Colonic mucosa (tissue), 4 donors: ENCODE measurements around the gene KANSL3. TPM values are rescaled to one million over a fixed set of nuclear protein-coding genes. Genes with fewer than 3 reads are reported as not detected.

Experiments used
- DNase-seq: peaks from one replicate; pipeline ENCODE4 v3.0.0-alpha.2; 2020
- H3K27ac ChIP-seq: fragments of 200-600 bp; one replicate; pipeline ENCODE4 v1.8.0; 2021
- H3K27me3 ChIP-seq: fragments of 200-600 bp; one replicate; pipeline ENCODE4 v1.8.0; 2021
- H3K36me3 ChIP-seq: fragments of 200-600 bp; one replicate; pipeline ENCODE4 v1.8.0; 2021
- H3K4me1 ChIP-seq: fragments of 200-600 bp; one replicate; pipeline ENCODE4 v1.8.0; 2021; ENCODE audit warnings: mild to moderate bottlenecking
- H3K4me3 ChIP-seq: fragments of 200-600 bp; one replicate; pipeline ENCODE4 v1.8.0; 2021
- H3K9ac ChIP-seq, 2 donors: one replicate each; pipeline ENCODE4 v1.7.0; 2013; ENCODE audit warnings: control low read depth in 2 of 2, low read depth in 2 of 2, low read length in 2 of 2
- H3K9me3 ChIP-seq: fragments of 200-600 bp; one replicate; pipeline ENCODE4 v1.8.0; 2021
- CTCF ChIP-seq: fragments of 200-600 bp; IDR thresholded peaks from one replicate; pipeline ENCODE4 v1.8.0; 2022; ENCODE audit warnings: antibody characterized with exemption, mild to moderate bottlenecking
- intact Hi-C: fragments of 100-400 bp; cut with DNase I; formaldehyde crosslinking; loops from one replicate; pipeline ENCODE4 v1.14.1; 2022
- total RNA-seq, 2 donors: library from RNA; stranded (reverse); fragmentation: NEBNext Ultra II Directional in 1 of 2; extraction: Animal tissue kit (Norgen Biotek cat#: 25700) in 1 of 2; gene quantifications; one replicate each; pipeline ENCODE4 v1.2.1, GENCODE V29; 2021
- donor health status: healthy.
- donor health status: DM: no; HTN: no; CAD: no.
- donor health status: DM: no; HTN: no; CAD: no.

KANSL3 gene
- total RNA-seq, 2 donors from 2014 or later = 33.6 to 36.5 TPM

- intact Hi-C loops = no loop called here
- H3K9me3 ChIP-seq = no peaks in the 10 kb centered on the region
- H3K4me3 ChIP-seq = no peak overlapping the region
- peaks cover 19% of the 10 kb centered on the region for H3K36me3 ChIP-seq
- no peak for TF ChIP-seq CTCF
- no peak for DNase-seq
- H3K9ac ChIP-seq = no peak overlapping the region
- H3K4me1 ChIP-seq = no peaks in the 10 kb centered on the region
- no peak overlapping the region for H3K27ac ChIP-seq
- no peaks in the 10 kb centered on the region for H3K27me3 ChIP-seq
These were observed 88.7 kb downstream of the KANSL3 start for GRCh38 chr2:96549466-96549785.

GRCh38 chr2:96548558-96549465 is 89.3 kb downstream of the KANSL3 start:
- Histone ChIP-seq H3K27ac (no peak overlapping the region), H3K9me3 (no peaks in the 10 kb centered on the region), H3K36me3 (peaks cover 19% of the 10 kb centered on the region), H3K4me3 (no peak overlapping the region), H3K4me1 (no peaks in the 10 kb centered on the region), H3K9ac (no peak overlapping the region), H3K27me3 (no peaks in the 10 kb centered on the region)
- TF ChIP-seq CTCF = no peak
- DNase-seq = no peak
- intact Hi-C loops = no loop called here

GRCh38 chr2:96547731-96548171 is 90.4 kb downstream of the KANSL3 start:
- H3K27me3 ChIP-seq = no peaks in the 10 kb centered on the region
- no peak for DNase-seq
- H3K4me1 ChIP-seq = no peaks in the 10 kb centered on the region
- intact Hi-C loops = no loop called here
- peaks cover 19% of the 10 kb centered on the region for H3K36me3 ChIP-seq
- TF ChIP-seq CTCF = no peak
- H3K27ac ChIP-seq = no peak overlapping the region
- H3K9ac ChIP-seq = no peak overlapping the region
- no peaks in the 10 kb centered on the region for H3K9me3 ChIP-seq
- no peak overlapping the region for H3K4me3 ChIP-seq

GRCh38 chr2:96547203-96547641 is 90.9 kb downstream of the KANSL3 start:
- intact Hi-C loops = no loop called here
- peaks cover 19% of the 10 kb centered on the region for H3K36me3 ChIP-seq
- DNase-seq = no peak
- no peak overlapping the region for H3K9ac ChIP-seq
- H3K9me3 ChIP-seq = no peaks in the 10 kb centered on the region
- H3K27ac ChIP-seq = no peak overlapping the region
- no peak for TF ChIP-seq CTCF
- H3K27me3 ChIP-seq = no peaks in the 10 kb centered on the region
- no peak overlapping the region for H3K4me3 ChIP-seq
- no peaks in the 10 kb centered on the region for H3K4me1 ChIP-seq

- no peak overlapping the region for H3K4me3 ChIP-seq
- H3K27ac ChIP-seq = no peak overlapping the region
- peaks cover 19% of the 10 kb centered on the region for H3K36me3 ChIP-seq
- no peak overlapping the region for H3K9ac ChIP-seq
- no peak for TF ChIP-seq CTCF
- intact Hi-C loops = no loop called here
- H3K9me3 ChIP-seq = no peaks in the 10 kb centered on the region
- H3K27me3 ChIP-seq = no peaks in the 10 kb centered on the region
- DNase-seq = no peak
- H3K4me1 ChIP-seq = no peaks in the 10 kb centered on the region
These were observed 91.3 kb downstream of the KANSL3 start for GRCh38 chr2:96546797-96547196.
